ENCODE measurements around the gene RNF182.
"Not testable (repeated sequence)": the region's sequence is repeated elsewhere in the genome, so short reads cannot be mapped to it uniquely, and the experiment has no call there.

GRCh38 chr6:13935881-13936261 is 11.1 kb downstream of the RNF182 start:
- not testable (repeated sequence) for TF ChIP-seq CTCF (IDR thresholded peaks at IDR 0.05); SMC3 (IDR thresholded peaks at IDR 0.05); ESRRA (IDR thresholded peaks at IDR 0.05; ENCODE audit: borderline replicate concordance, low read length); USF2 (IDR thresholded peaks at IDR 0.05); CHD2 (IDR thresholded peaks at IDR 0.05; ENCODE audit: low read length, partially characterized antibody); MAZ (IDR thresholded peaks at IDR 0.05; ENCODE audit: borderline replicate concordance, low read depth, low read length); EP300 (IDR thresholded peaks at IDR 0.05)
- TF ChIP-seq, protein P1, sequence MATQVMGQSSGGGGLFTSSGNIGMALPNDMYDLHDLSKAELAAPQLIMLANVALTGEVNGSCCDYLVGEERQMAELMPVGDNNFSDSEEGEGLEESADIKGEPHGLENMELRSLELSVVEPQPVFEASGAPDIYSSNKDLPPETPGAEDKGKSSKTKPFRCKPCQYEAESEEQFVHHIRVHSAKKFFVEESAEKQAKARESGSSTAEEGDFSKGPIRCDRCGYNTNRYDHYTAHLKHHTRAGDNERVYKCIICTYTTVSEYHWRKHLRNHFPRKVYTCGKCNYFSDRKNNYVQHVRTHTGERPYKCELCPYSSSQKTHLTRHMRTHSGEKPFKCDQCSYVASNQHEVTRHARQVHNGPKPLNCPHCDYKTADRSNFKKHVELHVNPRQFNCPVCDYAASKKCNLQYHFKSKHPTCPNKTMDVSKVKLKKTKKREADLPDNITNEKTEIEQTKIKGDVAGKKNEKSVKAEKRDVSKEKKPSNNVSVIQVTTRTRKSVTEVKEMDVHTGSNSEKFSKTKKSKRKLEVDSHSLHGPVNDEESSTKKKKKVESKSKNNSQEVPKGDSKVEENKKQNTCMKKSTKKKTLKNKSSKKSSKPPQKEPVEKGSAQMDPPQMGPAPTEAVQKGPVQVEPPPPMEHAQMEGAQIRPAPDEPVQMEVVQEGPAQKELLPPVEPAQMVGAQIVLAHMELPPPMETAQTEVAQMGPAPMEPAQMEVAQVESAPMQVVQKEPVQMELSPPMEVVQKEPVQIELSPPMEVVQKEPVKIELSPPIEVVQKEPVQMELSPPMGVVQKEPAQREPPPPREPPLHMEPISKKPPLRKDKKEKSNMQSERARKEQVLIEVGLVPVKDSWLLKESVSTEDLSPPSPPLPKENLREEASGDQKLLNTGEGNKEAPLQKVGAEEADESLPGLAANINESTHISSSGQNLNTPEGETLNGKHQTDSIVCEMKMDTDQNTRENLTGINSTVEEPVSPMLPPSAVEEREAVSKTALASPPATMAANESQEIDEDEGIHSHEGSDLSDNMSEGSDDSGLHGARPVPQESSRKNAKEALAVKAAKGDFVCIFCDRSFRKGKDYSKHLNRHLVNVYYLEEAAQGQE (IDR thresholded peaks at IDR 0.05), result not testable (repeated sequence)

Measured in A549 (cell line).